ENCODE measurements around the gene XXYLT1. TPM values are rescaled to one million over a fixed set of nuclear protein-coding genes. Genes with fewer than 3 reads are reported as not detected.

The XXYLT1 gene
- total RNA-seq, 1 donor: 21.0 TPM

DNA sequence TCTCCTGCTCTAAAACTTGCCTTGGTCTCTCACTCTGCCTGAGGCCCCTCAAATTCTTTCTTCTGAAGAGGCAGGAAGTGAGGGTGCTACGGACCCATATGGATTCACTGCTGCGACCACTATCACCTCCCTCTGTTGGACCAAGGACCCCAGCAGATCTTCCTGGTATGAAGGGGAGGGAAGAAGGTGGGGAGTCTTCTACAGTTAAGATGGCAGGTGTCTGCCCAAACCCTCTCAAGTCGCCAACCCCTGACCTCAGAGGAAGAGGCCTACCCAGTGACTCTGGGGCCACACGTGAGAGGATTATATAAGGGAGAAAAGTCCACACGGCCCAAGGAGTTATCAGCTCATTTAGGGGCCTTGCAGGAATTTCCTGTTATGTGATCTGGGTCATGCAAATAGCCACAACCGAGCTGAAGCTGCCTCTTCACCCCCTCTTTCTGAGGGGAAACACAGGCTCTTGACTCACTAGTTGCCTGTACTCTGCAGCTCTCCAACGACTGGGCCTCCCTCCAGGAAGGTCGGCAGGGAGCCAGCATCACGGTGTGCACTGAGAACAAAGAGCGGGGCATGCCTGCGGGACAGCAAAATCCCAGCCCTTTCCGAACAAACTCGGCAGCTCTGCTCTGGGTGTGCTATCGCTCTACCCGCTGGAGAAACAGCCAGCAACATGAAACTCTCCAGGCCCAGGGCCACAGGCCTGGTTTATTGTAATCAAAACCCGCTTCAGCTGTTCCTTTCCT lies 116.0 kb downstream of the XXYLT1 start:
- H3K4me3 ChIP-seq (ENCODE audit: low read depth, low read length): no peak overlapping the region
- DNase-seq (ENCODE audit: low read depth): peak; percentile 99
- TF ChIP-seq, protein P1, sequence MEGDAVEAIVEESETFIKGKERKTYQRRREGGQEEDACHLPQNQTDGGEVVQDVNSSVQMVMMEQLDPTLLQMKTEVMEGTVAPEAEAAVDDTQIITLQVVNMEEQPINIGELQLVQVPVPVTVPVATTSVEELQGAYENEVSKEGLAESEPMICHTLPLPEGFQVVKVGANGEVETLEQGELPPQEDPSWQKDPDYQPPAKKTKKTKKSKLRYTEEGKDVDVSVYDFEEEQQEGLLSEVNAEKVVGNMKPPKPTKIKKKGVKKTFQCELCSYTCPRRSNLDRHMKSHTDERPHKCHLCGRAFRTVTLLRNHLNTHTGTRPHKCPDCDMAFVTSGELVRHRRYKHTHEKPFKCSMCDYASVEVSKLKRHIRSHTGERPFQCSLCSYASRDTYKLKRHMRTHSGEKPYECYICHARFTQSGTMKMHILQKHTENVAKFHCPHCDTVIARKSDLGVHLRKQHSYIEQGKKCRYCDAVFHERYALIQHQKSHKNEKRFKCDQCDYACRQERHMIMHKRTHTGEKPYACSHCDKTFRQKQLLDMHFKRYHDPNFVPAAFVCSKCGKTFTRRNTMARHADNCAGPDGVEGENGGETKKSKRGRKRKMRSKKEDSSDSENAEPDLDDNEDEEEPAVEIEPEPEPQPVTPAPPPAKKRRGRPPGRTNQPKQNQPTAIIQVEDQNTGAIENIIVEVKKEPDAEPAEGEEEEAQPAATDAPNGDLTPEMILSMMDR (IDR thresholded peaks at IDR 0.05; ENCODE audit: insufficient read depth, low read length): no peak

DNA sequence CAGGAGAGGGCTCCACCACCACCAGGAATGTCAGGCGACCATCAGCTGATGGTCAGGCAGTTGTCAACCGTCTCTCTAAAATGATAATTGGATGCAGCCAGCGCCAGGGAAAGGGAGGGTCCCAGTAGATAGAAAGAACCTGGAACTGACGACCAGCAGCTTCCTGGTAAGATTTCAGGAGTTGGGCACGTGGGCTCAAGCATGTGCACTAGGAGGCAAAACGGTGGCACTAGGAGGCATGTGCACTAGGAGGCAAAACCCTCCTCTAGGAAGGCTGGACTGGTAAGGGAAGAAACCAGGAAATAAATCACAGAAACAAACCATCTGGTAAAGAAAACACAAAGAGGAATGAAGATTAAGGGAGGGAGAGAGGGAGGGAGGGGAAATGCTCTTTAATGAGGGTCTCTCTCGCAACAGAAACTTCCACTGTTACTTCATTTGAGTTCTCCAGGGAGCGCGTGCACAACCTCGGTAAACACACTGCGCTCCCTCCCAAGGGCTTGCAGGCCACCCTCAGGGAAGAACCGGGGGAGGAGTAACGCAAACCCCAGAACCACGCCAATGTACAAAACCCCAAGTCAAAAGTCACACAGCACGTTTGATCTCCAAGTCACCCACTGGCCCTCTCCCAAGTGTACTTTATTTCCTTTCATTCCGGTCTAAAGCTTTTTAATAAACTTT lies 116.7 kb downstream of the XXYLT1 start:
- TF ChIP-seq, protein P1 (IDR thresholded peaks at IDR 0.05; ENCODE audit: insufficient read depth, low read length): no peak
- no peak overlapping the region for H3K4me3 ChIP-seq (ENCODE audit: low read depth, low read length)
- no peak for DNase-seq (ENCODE audit: low read depth)

DNA sequence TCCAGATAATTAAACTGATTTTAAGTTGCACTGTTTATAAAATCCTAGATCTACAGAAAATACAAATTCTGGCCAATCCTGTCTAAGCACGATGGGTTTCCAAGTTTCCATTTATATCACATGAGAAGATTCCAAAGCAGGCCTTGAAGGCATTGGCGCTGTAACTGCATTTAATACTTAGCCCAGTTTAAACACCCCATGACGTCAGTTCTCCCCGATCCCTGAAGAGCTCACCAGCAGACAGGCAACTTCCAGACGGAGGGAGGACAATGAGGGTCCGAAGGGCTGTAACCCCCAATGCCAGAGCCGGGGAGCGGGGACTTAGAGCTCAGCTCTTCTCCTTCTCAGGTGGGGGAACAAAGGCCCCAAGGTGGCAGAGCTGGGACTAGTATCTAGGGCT lies 117.3 kb downstream of the XXYLT1 start:
- DNase-seq (ENCODE audit: low read depth): peak; percentile 49
- TF ChIP-seq, protein P1 (IDR thresholded peaks at IDR 0.05; ENCODE audit: insufficient read depth, low read length): no peak
- no peak overlapping the region for H3K4me3 ChIP-seq (ENCODE audit: low read depth, low read length)

DNA sequence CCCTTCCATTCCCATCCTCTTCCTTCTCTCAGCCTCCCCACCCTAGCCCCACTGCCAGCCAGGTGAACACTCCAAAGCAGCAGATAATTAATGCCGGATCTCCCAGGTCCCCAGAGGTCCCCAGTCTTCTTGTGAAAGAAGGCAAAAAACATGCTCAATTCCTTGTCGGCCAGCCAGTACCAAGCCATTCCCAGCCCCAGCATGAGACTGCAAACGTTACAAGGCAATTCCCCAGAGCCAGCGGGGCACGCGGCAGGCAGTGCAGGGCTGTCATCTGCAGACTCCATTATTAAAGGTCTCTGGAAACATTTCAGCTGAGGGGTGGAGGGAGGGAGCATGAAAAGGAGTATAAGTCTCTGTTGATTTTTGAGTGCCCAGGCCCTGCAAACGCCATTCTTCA lies 117.8 kb downstream of the XXYLT1 start:
- TF ChIP-seq, protein P1 (IDR thresholded peaks at IDR 0.05; ENCODE audit: insufficient read depth, low read length): no peak
- peak; percentile 30 for DNase-seq (ENCODE audit: low read depth)
- no peak overlapping the region for H3K4me3 ChIP-seq (ENCODE audit: low read depth, low read length)

DNA sequence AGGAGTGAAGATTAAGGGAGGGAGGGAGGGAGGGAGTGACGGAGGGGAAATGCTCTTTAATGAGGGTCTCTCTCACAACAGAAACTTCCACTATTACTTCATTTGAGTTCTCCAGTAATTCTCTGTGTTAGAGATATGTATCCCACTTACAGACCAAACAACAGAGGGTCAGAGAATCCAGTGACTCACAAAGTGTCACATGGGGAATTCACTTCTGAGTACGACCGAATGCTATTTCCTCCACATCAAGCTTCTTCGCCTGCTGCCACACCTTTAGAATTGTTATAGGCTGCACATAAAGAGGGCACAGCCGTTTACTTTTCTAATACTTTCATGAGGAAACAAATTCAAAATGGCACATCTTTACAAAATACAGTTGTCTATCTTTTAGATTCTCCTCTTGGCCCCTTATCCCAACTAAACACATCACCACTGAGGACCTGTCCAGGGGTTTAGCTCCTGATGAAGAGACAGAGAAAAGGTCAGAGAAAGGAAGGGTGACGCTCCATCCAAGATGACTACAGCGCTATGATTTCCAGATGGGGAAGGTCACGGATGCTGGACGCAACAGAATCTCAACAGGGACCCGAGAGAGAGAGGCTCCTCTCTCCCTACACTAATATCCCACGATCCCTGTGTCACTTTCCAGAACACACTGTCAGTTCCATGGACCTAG lies 119.0 kb downstream of the XXYLT1 start:
- no peak overlapping the region for H3K4me3 ChIP-seq (ENCODE audit: low read depth, low read length)
- DNase-seq (ENCODE audit: low read depth): peak; percentile 82
- TF ChIP-seq, protein P1 (IDR thresholded peaks at IDR 0.05; ENCODE audit: insufficient read depth, low read length): no peak

DNA sequence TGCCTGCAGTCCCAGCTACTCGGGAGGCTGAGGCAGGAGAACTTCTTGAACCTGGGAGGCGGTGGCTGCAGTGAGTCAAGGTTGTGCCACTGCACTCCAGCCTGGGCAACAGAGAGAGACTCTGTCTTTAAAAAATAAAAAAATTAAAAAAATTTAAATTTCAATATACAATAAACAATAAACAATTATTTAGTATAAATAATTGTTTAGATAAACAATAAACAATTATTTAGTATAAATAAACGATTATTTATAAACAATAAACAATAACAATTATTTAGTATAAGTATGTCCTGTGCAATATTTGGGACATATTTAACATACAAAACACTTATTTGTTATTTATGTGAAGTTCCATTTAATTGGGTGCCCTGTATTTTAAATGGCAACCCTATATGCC lies 119.6 kb downstream of the XXYLT1 start:
- TF ChIP-seq, protein P1 (IDR thresholded peaks at IDR 0.05; ENCODE audit: insufficient read depth, low read length): no peak
- no peak for DNase-seq (ENCODE audit: low read depth)
- no peak overlapping the region for H3K4me3 ChIP-seq (ENCODE audit: low read depth, low read length)
